ENCODE measurements around the gene CNTN5. TPM values are rescaled to one million over a fixed set of nuclear protein-coding genes. Genes with fewer than 3 reads are reported as not detected.

Gene CNTN5
- total RNA-seq, 1 donor from 2014 or later, result not detected

DNA sequence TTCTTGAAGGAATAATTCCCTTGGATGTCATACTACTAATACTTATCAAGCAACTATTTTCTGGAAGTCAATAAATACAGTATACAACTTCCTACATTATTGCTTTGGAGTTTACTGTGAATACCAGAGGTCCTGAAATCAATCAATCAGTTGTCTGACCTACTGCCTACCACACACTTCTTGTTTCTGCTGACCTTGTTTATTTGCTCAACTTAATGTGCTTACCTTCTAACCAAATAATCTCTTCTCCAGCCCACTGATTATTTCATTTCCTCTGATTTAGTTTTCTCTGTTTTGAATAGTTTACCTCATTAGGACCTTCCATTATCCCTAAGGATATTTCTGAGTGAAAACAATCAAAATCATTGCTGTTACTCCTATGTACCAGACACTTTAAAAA, 1142.7 kb downstream of the CNTN5 start:
- peaks cover 10% of the 10 kb centered on the region for H3K9me3 Mint-ChIP-seq
- no peaks in the 10 kb centered on the region for H3K36me3 Mint-ChIP-seq (ENCODE audit: low read depth)
- DNase-seq (no peak), ATAC-seq (ENCODE audit: low read depth) (no peak)
- no peaks in the 10 kb centered on the region for H3K4me1 Mint-ChIP-seq
- TF ChIP-seq CTCF (IDR thresholded peaks at IDR 0.05), result no peak
- no peak overlapping the region for H3K4me3 Mint-ChIP-seq
- intact Hi-C loops (cut with micrococcal nuclease), result no loop called here
- H3K27ac Mint-ChIP-seq, result no peak overlapping the region
- ChIA-PET POLR2A (no interaction called here), CTCF (no interaction called here)
- H3K27me3 Mint-ChIP-seq, result no peaks in the 10 kb centered on the region

- no peaks in the 10 kb centered on the region for H3K27me3 Mint-ChIP-seq
- no peaks in the 10 kb centered on the region for H3K4me1 Mint-ChIP-seq
- no peaks in the 10 kb centered on the region for H3K36me3 Mint-ChIP-seq (ENCODE audit: low read depth)
- no peak overlapping the region for H3K4me3 Mint-ChIP-seq
- peaks cover 11% of the 10 kb centered on the region for H3K9me3 Mint-ChIP-seq
- POLR2A ChIA-PET, result no interaction called here
- CTCF ChIA-PET, result no interaction called here
- intact Hi-C loops (cut with micrococcal nuclease), result no loop called here
- TF ChIP-seq CTCF (IDR thresholded peaks at IDR 0.05), result no peak
- ATAC-seq (ENCODE audit: low read depth), result no peak
- no peak for DNase-seq
- no peak overlapping the region for H3K27ac Mint-ChIP-seq
Observed at GRCh38 chr11:100174881-100175280, 1154.1 kb downstream of the CNTN5 start.

DNA sequence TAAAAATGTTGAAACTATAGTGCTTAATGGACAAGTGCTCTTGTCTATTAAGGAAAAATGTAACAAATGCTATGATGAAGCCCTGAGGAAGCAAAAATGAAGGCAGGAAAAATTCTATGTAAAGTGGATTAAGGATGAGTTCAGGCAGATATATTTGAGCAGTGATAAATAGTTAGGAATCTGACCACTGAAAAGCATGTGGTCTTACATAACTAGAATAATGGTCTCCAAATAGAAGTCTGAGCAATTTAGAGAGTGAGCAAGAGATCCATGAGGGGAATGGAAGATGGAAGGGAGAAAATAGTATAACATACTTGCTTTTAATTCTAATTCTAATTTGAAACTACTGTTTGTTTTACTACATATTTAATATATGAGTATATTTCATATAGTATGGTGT, 1155.7 kb downstream of the CNTN5 start:
- ATAC-seq (ENCODE audit: low read depth), result no peak
- no peaks in the 10 kb centered on the region for H3K36me3 Mint-ChIP-seq (ENCODE audit: low read depth)
- ChIA-PET CTCF (no interaction called here), POLR2A (no interaction called here)
- DNase-seq, result no peak
- TF ChIP-seq CTCF (IDR thresholded peaks at IDR 0.05), result no peak
- no peaks in the 10 kb centered on the region for H3K27me3 Mint-ChIP-seq
- no peaks in the 10 kb centered on the region for H3K4me1 Mint-ChIP-seq
- no peak overlapping the region for H3K4me3 Mint-ChIP-seq
- intact Hi-C loops (cut with micrococcal nuclease), result no loop called here
- H3K27ac Mint-ChIP-seq, result no peak overlapping the region
- peaks cover 12% of the 10 kb centered on the region for H3K9me3 Mint-ChIP-seq

DNA sequence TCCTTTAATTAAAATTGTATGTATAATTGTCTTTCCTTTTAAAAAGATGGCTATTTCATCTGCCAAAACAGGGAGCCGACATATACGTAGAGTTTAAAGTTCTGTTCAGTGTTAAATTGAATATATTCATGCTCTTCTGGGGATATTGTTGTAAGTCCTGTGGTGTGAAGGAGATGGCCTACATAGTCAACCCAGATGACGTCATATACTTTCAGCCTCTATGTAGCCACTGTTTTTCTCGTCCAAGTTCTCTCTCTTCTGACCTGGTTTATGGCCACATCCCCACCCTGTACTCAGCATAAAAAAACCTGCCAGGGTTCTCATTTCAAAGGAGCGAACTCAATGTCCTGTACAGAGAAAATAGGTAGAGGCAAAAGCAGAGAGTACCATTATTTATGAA, 1156.9 kb downstream of the CNTN5 start:
- peaks cover 10% of the 10 kb centered on the region for H3K9me3 Mint-ChIP-seq
- no peaks in the 10 kb centered on the region for H3K4me1 Mint-ChIP-seq
- intact Hi-C loops (cut with micrococcal nuclease), result no loop called here
- ATAC-seq (ENCODE audit: low read depth) (no peak), DNase-seq (no peak)
- POLR2A ChIA-PET, result no interaction called here
- no peak overlapping the region for H3K27ac Mint-ChIP-seq
- no peaks in the 10 kb centered on the region for H3K27me3 Mint-ChIP-seq
- no peaks in the 10 kb centered on the region for H3K36me3 Mint-ChIP-seq (ENCODE audit: low read depth)
- no peak for TF ChIP-seq CTCF (IDR thresholded peaks at IDR 0.05)
- CTCF ChIA-PET, result no interaction called here
- H3K4me3 Mint-ChIP-seq, result no peak overlapping the region

DNA sequence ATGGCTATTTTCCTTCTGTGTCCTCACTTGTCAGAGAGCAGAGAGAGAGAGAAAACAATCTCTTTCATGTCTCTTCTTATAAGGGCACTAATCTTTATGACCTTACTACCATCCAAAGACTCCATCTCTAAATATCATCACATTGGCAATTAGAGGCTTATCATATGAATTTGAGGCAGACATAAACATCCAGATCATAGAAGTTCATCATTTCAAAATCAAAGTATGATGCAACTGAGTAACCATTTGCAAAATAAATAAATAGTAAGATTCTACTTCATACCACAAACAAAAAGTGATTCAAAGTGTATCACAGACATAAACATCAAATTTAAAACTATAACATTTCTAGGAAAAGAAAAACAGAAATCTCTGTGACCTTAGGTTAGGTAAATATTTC, 1161.6 kb downstream of the CNTN5 start:
- no peak for TF ChIP-seq CTCF (IDR thresholded peaks at IDR 0.05)
- DNase-seq (no peak), ATAC-seq (ENCODE audit: low read depth) (no peak)
- Mint-ChIP-seq H3K9me3 (peaks cover 12% of the 10 kb centered on the region), H3K4me1 (no peaks in the 10 kb centered on the region), H3K4me3 (no peak overlapping the region), H3K27me3 (no peaks in the 10 kb centered on the region), H3K36me3 (ENCODE audit: low read depth) (no peaks in the 10 kb centered on the region), H3K27ac (no peak overlapping the region)
- intact Hi-C loops (cut with micrococcal nuclease), result no loop called here
- ChIA-PET CTCF (no interaction called here), POLR2A (no interaction called here)

Measured in activated B cell treated with CpG ODN at 0.5 μM for 24 hours (primary cell).